ENCODE measurements around the gene MEX3D.

The MEX3D gene

DNA sequence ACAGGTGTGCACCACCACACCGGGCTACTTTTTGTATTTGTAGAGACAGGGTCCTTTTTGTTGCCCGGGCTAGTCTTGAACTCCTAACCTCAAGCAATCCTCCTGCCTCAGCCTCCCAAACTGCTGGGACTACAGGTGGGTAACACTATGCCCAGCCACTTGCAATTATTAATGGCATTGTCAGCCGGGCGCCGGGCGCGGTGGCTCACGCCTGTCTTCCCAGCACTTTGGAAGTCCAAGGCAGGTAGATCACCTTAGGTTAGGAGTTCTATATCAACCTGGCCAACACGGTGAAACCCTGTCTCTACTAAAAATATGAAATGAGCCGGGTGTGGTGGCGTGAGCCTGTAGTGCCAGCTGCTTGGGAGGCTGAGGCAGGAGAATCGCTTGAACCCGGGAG is 2.7 kb upstream of the MEX3D start:
- TF ChIP-seq, protein P1, sequence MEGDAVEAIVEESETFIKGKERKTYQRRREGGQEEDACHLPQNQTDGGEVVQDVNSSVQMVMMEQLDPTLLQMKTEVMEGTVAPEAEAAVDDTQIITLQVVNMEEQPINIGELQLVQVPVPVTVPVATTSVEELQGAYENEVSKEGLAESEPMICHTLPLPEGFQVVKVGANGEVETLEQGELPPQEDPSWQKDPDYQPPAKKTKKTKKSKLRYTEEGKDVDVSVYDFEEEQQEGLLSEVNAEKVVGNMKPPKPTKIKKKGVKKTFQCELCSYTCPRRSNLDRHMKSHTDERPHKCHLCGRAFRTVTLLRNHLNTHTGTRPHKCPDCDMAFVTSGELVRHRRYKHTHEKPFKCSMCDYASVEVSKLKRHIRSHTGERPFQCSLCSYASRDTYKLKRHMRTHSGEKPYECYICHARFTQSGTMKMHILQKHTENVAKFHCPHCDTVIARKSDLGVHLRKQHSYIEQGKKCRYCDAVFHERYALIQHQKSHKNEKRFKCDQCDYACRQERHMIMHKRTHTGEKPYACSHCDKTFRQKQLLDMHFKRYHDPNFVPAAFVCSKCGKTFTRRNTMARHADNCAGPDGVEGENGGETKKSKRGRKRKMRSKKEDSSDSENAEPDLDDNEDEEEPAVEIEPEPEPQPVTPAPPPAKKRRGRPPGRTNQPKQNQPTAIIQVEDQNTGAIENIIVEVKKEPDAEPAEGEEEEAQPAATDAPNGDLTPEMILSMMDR (IDR thresholded peaks at IDR 0.05; ENCODE audit: extremely low read depth, missing control alignments) = no peak
- DNase-seq (ENCODE audit: low spot score) = no peak

DNA sequence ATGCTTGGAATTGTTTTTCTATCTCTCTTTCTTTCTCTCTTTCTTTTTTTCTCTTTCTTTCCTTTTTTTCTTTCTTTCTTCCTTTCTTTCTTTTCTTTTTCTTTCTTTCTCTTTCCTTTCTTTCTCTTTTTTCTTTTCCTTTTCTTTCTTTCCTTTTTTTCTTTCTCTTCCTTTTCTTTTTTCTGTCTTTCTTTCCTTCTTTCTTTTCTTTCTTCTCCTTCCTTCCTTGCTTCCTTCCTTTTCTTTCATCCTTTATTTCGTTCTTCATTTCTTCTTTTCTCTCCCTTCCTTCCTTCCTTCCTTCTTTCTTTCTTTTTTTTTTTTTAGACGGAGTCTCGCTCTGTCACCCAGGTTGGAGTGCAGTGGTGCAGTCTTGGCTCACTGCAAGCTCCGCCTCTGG is 1.9 kb upstream of the MEX3D start:
- TF ChIP-seq, protein P1 (IDR thresholded peaks at IDR 0.05; ENCODE audit: extremely low read depth, missing control alignments) = no peak

DNA sequence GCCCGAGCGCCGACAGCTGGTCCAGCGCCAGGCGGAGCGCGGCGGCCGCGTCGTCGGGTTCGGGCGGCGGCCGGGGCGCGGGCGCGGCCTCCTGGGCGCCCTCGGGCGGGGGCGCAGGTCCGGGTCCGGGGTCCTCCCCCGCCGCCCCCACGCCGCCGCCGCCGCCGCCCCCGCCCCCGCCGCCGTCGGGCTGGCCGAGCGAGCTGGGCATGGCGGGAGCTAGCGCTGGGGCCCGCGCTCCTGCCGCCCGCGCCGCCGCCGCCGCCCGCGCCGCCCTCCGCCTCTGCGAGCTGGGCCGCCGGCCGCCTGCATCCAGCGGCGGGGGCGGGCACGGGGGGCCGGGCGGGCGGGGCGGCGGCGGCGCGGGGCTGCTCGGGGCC is 287 bp downstream of the MEX3D start:
- DNase-seq (ENCODE audit: low spot score) = no peak
- TF ChIP-seq, protein P1 (IDR thresholded peaks at IDR 0.05; ENCODE audit: extremely low read depth, missing control alignments) = no peak

More for the DNA sequence above, 1.9 kb upstream of the MEX3D start:
- DNase-seq (ENCODE audit: low spot score) = no peak

DNA sequence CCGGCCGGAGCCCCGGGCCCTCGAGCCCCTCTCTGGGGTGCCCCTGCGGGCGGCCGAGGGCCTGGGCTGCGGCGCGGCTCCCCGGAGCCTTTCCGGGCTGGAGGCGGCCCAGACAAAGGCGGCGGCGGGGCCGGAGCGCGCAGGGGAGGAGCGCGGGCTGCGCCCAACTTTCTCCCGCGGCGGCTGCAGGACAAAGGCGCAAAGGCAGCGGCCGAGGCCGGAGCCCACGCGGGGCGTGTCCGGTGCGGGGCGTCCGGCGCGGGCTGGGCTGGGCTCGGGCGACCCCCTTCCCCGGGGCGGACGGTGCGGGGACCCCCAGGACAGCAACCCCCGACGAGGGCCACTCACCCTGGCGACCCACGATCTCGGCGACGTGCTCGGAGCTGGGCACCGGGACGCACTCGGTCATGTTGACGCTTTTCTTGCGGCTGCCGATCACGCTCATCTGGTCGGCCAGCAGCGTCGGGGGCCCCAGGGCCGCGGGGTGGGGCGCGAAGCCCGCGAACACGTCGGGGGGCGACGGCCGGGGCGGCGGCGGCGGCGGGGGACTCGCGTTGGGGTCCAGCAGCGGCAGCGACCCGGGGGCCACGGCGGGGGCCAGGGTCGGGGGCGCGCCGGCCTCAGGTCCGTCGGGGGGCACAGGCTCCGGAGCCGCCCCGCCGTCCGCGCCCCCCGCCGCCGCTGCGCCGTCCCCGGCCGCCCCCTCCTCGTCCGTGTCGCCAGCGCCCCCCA is 843 bp downstream of the MEX3D start:
- no peak for DNase-seq (ENCODE audit: low spot score)
- TF ChIP-seq, protein P1 (IDR thresholded peaks at IDR 0.05; ENCODE audit: extremely low read depth, missing control alignments) = no peak

DNA sequence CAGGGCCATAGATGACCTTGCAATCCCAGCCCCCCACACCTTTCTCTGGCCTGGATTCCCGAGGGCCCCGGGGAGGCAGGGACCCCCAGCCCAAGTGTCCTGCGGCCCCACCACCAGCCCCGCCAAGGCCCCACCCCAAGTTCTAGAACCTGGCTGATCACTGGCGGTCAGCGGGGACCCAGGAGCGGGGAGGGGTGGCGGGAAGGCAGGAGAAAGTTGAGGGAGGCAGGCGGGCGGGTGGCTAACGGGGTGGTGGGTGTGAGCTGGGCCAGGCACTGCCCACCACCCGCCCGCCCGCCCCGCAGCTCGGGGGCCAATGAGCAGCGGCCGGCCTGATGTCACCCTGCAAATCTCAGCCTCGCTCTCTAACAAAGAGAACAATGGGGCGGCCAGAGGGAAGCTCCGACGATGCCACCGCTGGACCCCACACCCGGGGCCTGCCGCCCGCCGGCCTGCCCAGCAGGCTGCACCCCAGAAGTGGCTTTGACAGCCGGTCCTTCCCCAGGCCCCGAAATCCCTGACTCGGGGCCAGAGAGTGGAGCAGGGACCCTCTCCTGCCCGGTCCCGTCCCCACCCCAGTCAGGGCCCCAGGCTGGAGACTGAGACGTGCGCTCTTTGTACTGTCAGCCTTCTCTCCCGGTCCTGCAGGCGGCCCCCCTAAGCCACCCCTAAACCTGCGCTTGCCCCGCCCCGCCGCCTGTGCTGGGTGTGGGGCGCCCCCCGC is 1.6 kb downstream of the MEX3D start:
- TF ChIP-seq, protein P1 (IDR thresholded peaks at IDR 0.05; ENCODE audit: extremely low read depth, missing control alignments) = no peak
- no peak for DNase-seq (ENCODE audit: low spot score)

DNA sequence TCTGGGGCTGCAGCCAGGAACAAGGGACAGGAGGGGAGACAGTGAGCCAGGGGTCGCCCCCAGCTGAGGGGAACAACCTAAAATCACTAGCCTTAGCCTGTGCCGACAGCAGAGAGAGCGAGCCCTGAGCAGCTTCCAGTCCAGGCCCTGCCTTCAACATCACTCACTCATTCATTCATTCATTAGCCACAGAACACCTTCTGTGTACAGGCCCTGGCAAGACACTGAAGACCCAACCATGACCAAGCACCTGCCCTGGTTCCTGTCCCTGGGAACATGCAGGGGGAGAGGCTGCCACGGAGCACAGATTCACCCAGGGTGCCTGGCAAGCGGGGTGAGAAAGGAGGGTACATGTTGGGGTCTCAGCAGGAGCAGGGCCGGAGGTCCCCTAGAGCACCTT is 4.9 kb downstream of the MEX3D start:
- TF ChIP-seq, protein P1 (IDR thresholded peaks at IDR 0.05; ENCODE audit: extremely low read depth, missing control alignments) = no peak
- DNase-seq (ENCODE audit: low spot score) = no peak

DNA sequence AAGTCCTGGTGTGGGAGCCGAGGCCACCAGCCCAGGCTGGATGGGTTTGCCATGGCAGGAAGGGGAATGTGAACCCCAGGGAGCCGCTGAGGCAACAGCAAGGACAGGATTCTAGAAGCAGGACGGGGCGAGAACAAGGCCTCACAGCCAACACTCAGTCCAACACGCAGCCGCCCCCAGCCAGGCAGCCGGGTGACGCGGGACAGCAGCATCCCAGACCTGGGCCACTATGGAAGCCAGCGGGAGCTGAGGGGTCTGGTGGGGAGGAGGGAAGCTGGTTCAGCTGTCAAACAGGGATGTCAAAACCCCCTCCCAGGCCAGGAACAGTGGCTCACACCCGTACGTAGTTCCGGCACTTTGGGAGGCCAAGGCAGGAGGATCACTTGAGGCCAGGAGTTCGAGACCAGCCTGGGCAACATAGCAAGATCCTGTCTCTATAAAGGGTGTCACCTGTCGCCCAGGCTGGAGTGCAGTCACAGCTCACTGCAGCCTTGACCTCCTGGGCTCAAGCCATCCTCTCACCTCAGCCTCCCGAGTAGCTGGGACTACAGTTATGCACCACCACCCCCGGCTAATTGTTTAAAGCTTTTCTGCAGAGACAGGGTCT is 6.8 kb downstream of the MEX3D start:
- no peak for DNase-seq (ENCODE audit: low spot score)
- TF ChIP-seq, protein P1 (IDR thresholded peaks at IDR 0.05; ENCODE audit: extremely low read depth, missing control alignments) = no peak

Measured in GM20000 (cell line).